K562 (cell line): ENCODE measurements around the gene GTF3C1. TPM values are rescaled to one million over a fixed set of nuclear protein-coding genes. Genes with fewer than 3 reads are reported as not detected.

Experiments used
- ATAC-seq: fragments of 200-7000 bp; cut with Tn5 transposase; 3 replicates; pipeline ENCODE4 v1.9.1; 2020; ENCODE audit warnings: moderate library complexity
- BruUV-seq: library from RNA; stranded (reverse); fragments of 400-500 nt; replicated peaks from 2 replicates; lab custom pipeline; 2021; lab: Mats Ljungman, UMichigan
- CTCF ChIA-PET: fragments of 300-600 bp; formaldehyde crosslinking; extraction: SDS; loops from one replicate; lab custom pipeline; 2021; ENCODE audit warnings: low intra/inter-chr PET ratio; lab: Yijun Ruan, JAX
- POLR2A ChIA-PET: fragments of 300-600, 350-650 bp; sonication (Branson Sonifier 250); formaldehyde crosslinking; extraction: SDS; loops from one replicate; lab custom pipeline; 2021; ENCODE audit warnings: antibody characterized with exemption, inconsistent platforms; lab: Yijun Ruan, JAX
- DNase-seq, 4 experiments: peaks; one replicate each; pipeline versions ENCODE4 v3.0.0 to v3.0.0-alpha.2; 2011 to 2018; ENCODE audit warnings: low spot score in 3 of 4, mixed read lengths in 3 of 4; ENCODE audit errors: extremely low read depth in 1 of 4
- FAIRE-seq: peaks from 2 replicates; lab custom pipeline; 2011; peaks lifted over from hg19 to GRCh38; lab: Jason Lieb, UNC
- H2AFZ ChIP-seq: 2 replicates; pipeline ENCODE4 v1.6.0; 2011; ENCODE audit warnings: low read depth, low read length, control low read depth, inconsistent platforms
- H3K27ac ChIP-seq: fragments of 200-600 bp; 3 replicates; pipeline ENCODE4 v1.8.0; 2011; ENCODE audit warnings: low read depth, mild to moderate bottlenecking, control low read depth, inconsistent platforms, low read length, moderate library complexity, mixed read lengths; ENCODE audit errors: extremely low read depth
- H3K27me3 ChIP-seq, 2 experiments: fragments of 300-600 bp in 1 of 2; 2 replicates in 1 of 2; 3 replicates in 1 of 2; pipeline versions ENCODE4 v1.6.0 to v1.8.0; 2011; ENCODE audit warnings: inconsistent platforms in 2 of 2, low read length in 2 of 2, mild to moderate bottlenecking in 1 of 2, mixed read lengths in 1 of 2, moderate library complexity in 1 of 2; ENCODE audit not compliant: control insufficient read depth in 2 of 2, insufficient read depth in 2 of 2
- H3K36me3 ChIP-seq: fragments of 300-600 bp; 3 replicates; pipeline ENCODE4 v1.8.0; 2011; ENCODE audit warnings: mild to moderate bottlenecking, low read length, inconsistent platforms; ENCODE audit not compliant: control insufficient read depth, insufficient read depth
- H3K4me1 ChIP-seq, 2 experiments: fragments of 200-600 bp in 1 of 2; replicated peaks in 1 of 2; 2 replicates in 1 of 2; 3 replicates in 1 of 2; pipeline versions ENCODE4 v1.5.1 to v1.8.0; 2011; ENCODE audit warnings: inconsistent platforms in 2 of 2, low read length in 2 of 2, mild to moderate bottlenecking in 1 of 2, mixed read lengths in 1 of 2, moderate library complexity in 1 of 2; ENCODE audit not compliant: control insufficient read depth in 2 of 2, insufficient read depth in 2 of 2
- H3K4me2 ChIP-seq: 2 replicates; pipeline ENCODE4 v1.6.1; 2011; ENCODE audit warnings: low read length, control low read depth, inconsistent platforms, mixed read lengths; ENCODE audit not compliant: insufficient read depth
- H3K4me3 ChIP-seq: fragments of 200-600 bp; sonication (generic), shearing (Covaris generic); 2 replicates; pipeline ENCODE4 v1.5.1; 2016; ENCODE audit warnings: control low read depth, inconsistent platforms
- H3K79me2 ChIP-seq: fragments of 200-600 bp; 3 replicates; pipeline ENCODE4 v1.8.0; 2011; ENCODE audit warnings: low read length, inconsistent platforms; ENCODE audit not compliant: control insufficient read depth, insufficient read depth
- H3K9ac ChIP-seq, 2 experiments: 2 replicates each; pipeline versions ENCODE4 v1.6.0 to v1.6.1; 2011; ENCODE audit warnings: low read depth in 2 of 2, low read length in 2 of 2, control low read depth in 1 of 2, inconsistent platforms in 1 of 2, mild to moderate bottlenecking in 1 of 2, mixed read lengths in 1 of 2; ENCODE audit not compliant: insufficient read depth in 1 of 2
- H3K9me1 ChIP-seq: one replicate; pipeline ENCODE4 v1.6.0; 2011; ENCODE audit warnings: inconsistent platforms, mild to moderate bottlenecking, low read length, moderate library complexity; ENCODE audit not compliant: control insufficient read depth, insufficient read depth
- H3K9me3 ChIP-seq: replicated peaks from 2 replicates; pipeline ENCODE4 v1.5.1; 2011; ENCODE audit warnings: low read depth, low read length, inconsistent platforms; ENCODE audit not compliant: control insufficient read depth, insufficient read depth
- H4K20me1 ChIP-seq: replicated peaks from 2 replicates; pipeline ENCODE4 v1.6.1; 2011; ENCODE audit warnings: low read length, inconsistent platforms, mixed read lengths; ENCODE audit not compliant: control insufficient read depth, insufficient read depth
- HEY1 ChIP-seq: fragments of 250-450 bp; sonication (Bioruptor Pico); IDR thresholded peaks from 2 replicates; pipeline ENCODE4 v1.5.0; 2020; ENCODE audit warnings: mild to moderate bottlenecking, moderate library complexity, borderline replicate concordance
- HINFP ChIP-seq: fragments of 450-650 bp; conservative IDR thresholded peaks from 2 replicates; pipeline ENCODE4 v1.6.1; 2016; ENCODE audit warnings: missing genetic modification characterization, low read depth, mild to moderate bottlenecking, control low read depth, missing compliant biosample characterization
- LEF1 ChIP-seq: fragments of 450-650 bp; IDR thresholded peaks from 2 replicates; pipeline ENCODE4 v1.6.1; 2016; ENCODE audit warnings: mild to moderate bottlenecking
- MBD2 ChIP-seq: sonication (generic); IDR thresholded peaks from 2 replicates; pipeline ENCODE4 v1.6.1; 2016; ENCODE audit warnings: low read depth, borderline replicate concordance
- NCOA2 ChIP-seq, 2 experiments: fragments of 450-650 bp; IDR thresholded peaks; 2 replicates each; pipeline ENCODE4 v1.6.1; 2018; ENCODE audit warnings: mild to moderate bottlenecking in 2 of 2, moderate library complexity in 1 of 2; ENCODE audit not compliant: partially characterized antibody in 2 of 2
- RFX7 ChIP-seq: fragments of 250-450 bp; sonication (Bioruptor Pico); IDR thresholded peaks from 2 replicates; pipeline ENCODE4 v1.5.1; 2021; ENCODE audit warnings: mild to moderate bottlenecking
- SFPQ ChIP-seq: fragments of 200-400 bp; formaldehyde crosslinking; IDR thresholded peaks from 2 replicates; pipeline ENCODE4 v1.6.1; 2017; ENCODE audit warnings: mild to moderate bottlenecking, low read depth, low read length, moderate library complexity
- ZNF239 ChIP-seq: fragments of 250-450 bp; sonication (Bioruptor Pico); IDR thresholded peaks from 2 replicates; pipeline ENCODE4 v1.4.0; 2020; ENCODE audit warnings: mild to moderate bottlenecking
- ZNF707 ChIP-seq: fragments of 250-450 bp; sonication (Bioruptor Pico); conservative IDR thresholded peaks from 2 replicates; pipeline ENCODE4 v1.8.0; 2022; ENCODE audit warnings: inconsistent platforms, mild to moderate bottlenecking, moderate library complexity
- WGBS: fragments of 100-300 bp; shearing (Covaris generic); methylation state at CpG from one replicate; pipeline ENCODE4 v1.1.6; 2016; ENCODE audit warnings: low coverage, mixed read lengths; ENCODE audit not compliant: insufficient coverage; ENCODE audit errors: missing lambda C conversion rate; 5-methylcytosine and 5-hydroxymethylcytosine counted together
- in situ Hi-C: fragments of 300-500 bp; cut with MboI; formaldehyde crosslinking; loops from 4 replicates; pipeline ENCODE4 v1.15.0; 2018; ENCODE audit warnings: inconsistent platforms, mixed read lengths
- intact Hi-C: fragments of 100-400 bp; cut with micrococcal nuclease; formaldehyde crosslinking; loops from 2 replicates; pipeline ENCODE4 v1.14.2; 2022
- polyA plus RNA-seq, 8 experiments: library from polyadenylated mRNA; depleted of rRNA in 4 of 8; stranded (reverse) in 5 of 8; unstranded in 3 of 8; fragments of >200 nt; fragmentation: Nextera tagmentation in 2 of 8; fragmentation: Illumina TruSeq in 1 of 8; extraction: Ambion mirVana in 2 of 8; extraction: Trizol in 1 of 8; gene quantifications; 2 replicates each; pipeline versions ENCODE4 v1.2.1 to v1.2.3, GENCODE V29; 2011 to 2014; ENCODE audit warnings: inconsistent platforms in 1 of 8, missing spikeins in 1 of 8
- total RNA-seq, 7 experiments: library from RNA; depleted of rRNA in 6 of 7; stranded (reverse); fragments of >200 nt in 6 of 7; fragmentation: Illumina TruSeq in 2 of 7; extraction: Trizol in 2 of 7; gene quantifications; 2 replicates each; pipeline versions ENCODE4 v1.2.1 to v1.2.3, GENCODE V29; 2011 to 2021; ENCODE audit warnings: low replicate concordance in 1 of 7
- TF ChIP-seq, protein P1 (sequence below): sonication (generic); IDR thresholded peaks from 2 replicates; pipeline ENCODE4 v1.6.1; 2016

Gene GTF3C1
- total and polyA plus RNA-seq, 9 of the 15 experiments (the other 6 are each of a cell fraction or from before 2014, with no cell fraction given): 0.72 to 63.6 (median 30.9) TPM

- no peak for ATAC-seq
- Histone ChIP-seq H3K4me2 (no peak overlapping the region), H4K20me1 (no peaks in the 10 kb centered on the region), H3K9me3 (peaks cover 4% of the 10 kb centered on the region; the same call in 1 of the 2 replicates), H2AFZ (no peak overlapping the region), H3K36me3 (no peaks in the 10 kb centered on the region), H3K9me1 (no peaks in the 10 kb centered on the region), H3K79me2 (no peaks in the 10 kb centered on the region), H3K4me3 (no peak overlapping the region), H3K4me1 (peaks cover 0 to 7% of the 10 kb centered on the region in 2 experiments; a peak in 1 of 5 replicates), H3K27ac (no peak overlapping the region), H3K27me3 (peaks cover 4 to 11% of the 10 kb centered on the region in 2 experiments; a peak in 4 of 5 replicates), H3K9ac (no peak overlapping the region)
- 19% methylated on average over 5 of the region's 5 CpGs for WGBS
- in situ Hi-C loops (no loop called here), intact Hi-C loops (no loop called here)
- BruUV-seq: no TSS peak
- POLR2A ChIA-PET: interaction anchor here (0.6 to 1.3 kb wide), 2 partner anchors 13 to 771 kb away, joined by 4 read pairs; no protein-coding TSS in a partner anchor
- no peak for DNase-seq
- FAIRE-seq: no peak
- TF ChIP-seq HEY1 (CRISPR knock-in tag) (no peak), ZNF707 (CRISPR knock-in tag) (peak; percentile 97)
- CTCF ChIA-PET: no interaction called here
Measured at GRCh38 chr16:27444470-27444869, 105.2 kb downstream of the GTF3C1 start.

GRCh38 chr16:27444015-27444414 is 105.7 kb downstream of the GTF3C1 start:
- Histone ChIP-seq H3K4me1 (peaks cover 0 to 7% of the 10 kb centered on the region in 2 experiments; a peak in 1 of 5 replicates), H3K79me2 (no peaks in the 10 kb centered on the region), H3K27ac (no peak overlapping the region), H3K27me3 (peaks cover 0 to 11% of the 10 kb centered on the region in 2 experiments; a peak in 4 of 5 replicates), H3K9me3 (peaks cover 4% of the 10 kb centered on the region; the same call in 1 of the 2 replicates), H3K4me3 (no peak overlapping the region), H2AFZ (no peak overlapping the region), H3K4me2 (no peak overlapping the region), H4K20me1 (no peaks in the 10 kb centered on the region), H3K9ac (no peak overlapping the region), H3K9me1 (no peaks in the 10 kb centered on the region), H3K36me3 (no peaks in the 10 kb centered on the region)
- intact Hi-C loops: no loop called here
- CTCF ChIA-PET: no interaction called here
- no peak for DNase-seq
- no TSS peak for BruUV-seq
- in situ Hi-C loops: no loop called here
- ATAC-seq: no peak
- no peak for FAIRE-seq
- POLR2A ChIA-PET: interaction anchor here (0.6 to 1.3 kb wide), 2 partner anchors 13 to 771 kb away, joined by 4 read pairs; no protein-coding TSS in a partner anchor
- 0% methylated on average over 2 of the region's 2 CpGs for WGBS
- TF ChIP-seq, protein P1, sequence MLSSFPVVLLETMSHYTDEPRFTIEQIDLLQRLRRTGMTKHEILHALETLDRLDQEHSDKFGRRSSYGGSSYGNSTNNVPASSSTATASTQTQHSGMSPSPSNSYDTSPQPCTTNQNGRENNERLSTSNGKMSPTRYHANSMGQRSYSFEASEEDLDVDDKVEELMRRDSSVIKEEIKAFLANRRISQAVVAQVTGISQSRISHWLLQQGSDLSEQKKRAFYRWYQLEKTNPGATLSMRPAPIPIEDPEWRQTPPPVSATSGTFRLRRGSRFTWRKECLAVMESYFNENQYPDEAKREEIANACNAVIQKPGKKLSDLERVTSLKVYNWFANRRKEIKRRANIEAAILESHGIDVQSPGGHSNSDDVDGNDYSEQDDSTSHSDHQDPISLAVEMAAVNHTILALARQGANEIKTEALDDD: no peak
- TF ChIP-seq NCOA2 (IDR thresholded peaks at IDR 0.05; ENCODE audit: partially characterized antibody in 2 of 2) (no peak), RFX7 (CRISPR knock-in tag) (no peak), MBD2 (no peak), LEF1 (no peak), SFPQ (no peak), HINFP (tag) (no peak), ZNF239 (CRISPR knock-in tag) (no peak)
